ENCODE measurements around the gene RABGEF1.
A peak's percentile ranks its signal among the peaks of the same experiment; 100 is the strongest.
"Not testable (repeated sequence)": the region's sequence is repeated elsewhere in the genome, so short reads cannot be mapped to it uniquely, and the experiment has no call there.

RABGEF1 gene

GRCh38 chr7:66735850-66736249 lies 4.7 kb upstream of the RABGEF1 start:
- DNase-seq (ENCODE audit: low spot score), result no peak

- DNase-seq (ENCODE audit: low spot score), result no peak
These were observed 3.6 kb upstream of the RABGEF1 start for GRCh38 chr7:66736892-66737291.

DNA sequence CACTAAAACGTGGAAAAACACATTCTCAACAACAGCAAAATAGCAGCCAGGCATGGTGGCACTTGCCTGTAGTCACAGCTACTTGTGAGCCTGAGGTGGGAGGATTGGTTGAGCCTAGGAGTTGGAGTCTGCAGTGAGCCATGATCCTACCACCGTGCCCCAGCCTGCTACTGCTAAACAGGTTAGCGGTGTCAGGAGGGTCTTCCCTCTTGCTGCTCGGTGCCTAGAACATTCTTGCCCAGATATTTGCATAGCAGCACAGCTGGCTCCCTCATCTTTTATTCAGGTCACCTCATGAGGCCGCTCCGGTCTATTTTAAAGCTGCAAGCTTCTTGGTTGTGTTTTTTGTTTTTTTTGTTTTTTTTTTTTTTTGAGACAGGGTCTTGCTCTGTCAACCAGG lies 2.9 kb upstream of the RABGEF1 start:
- no peak for DNase-seq (ENCODE audit: low spot score)

DNA sequence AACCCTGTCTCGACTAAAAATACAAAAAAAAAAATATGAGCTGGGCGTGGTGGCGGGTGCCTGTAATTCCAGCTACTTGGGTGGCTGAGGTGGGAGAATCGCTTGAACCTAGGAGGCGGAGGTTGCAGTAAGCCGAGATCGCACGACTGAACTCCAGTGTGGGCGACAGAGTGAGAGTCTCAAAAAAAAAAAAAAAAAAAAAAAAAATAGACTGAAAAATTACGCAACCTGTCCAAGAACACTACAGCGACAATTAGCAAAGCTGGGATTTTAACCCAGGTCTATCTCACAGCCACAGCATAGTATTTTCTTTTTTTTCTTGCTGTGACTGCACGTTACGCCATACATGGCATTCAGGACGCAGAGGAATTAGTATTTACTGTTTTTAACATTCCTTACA lies 1.1 kb upstream of the RABGEF1 start:
- DNase-seq (ENCODE audit: low spot score), result no peak

DNA sequence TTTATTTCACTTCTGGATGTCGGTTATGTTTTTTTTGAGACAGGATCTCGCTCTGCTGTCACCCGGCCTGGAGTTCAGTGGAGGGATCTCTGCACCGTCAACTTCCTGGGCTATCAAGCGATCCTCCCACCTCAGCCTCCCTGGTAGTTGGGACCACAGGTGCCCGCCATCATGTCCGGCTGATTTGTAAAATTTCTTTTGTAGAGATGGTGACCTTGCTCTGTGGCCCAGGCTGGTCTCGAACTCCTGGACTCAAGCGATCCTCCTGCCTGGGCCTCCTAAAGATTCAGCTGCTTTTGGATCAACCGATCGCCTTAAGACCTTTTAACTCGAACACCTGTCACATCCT lies 606 bp upstream of the RABGEF1 start:
- DNase-seq (ENCODE audit: low spot score), result peak; percentile 20

- peak; percentile 15 for DNase-seq (ENCODE audit: low spot score)
These were observed 612 bp downstream of the RABGEF1 start for GRCh38 chr7:66740980-66741709.

- DNase-seq (ENCODE audit: low spot score), result no peak
These were observed 1.1 kb downstream of the RABGEF1 start for GRCh38 chr7:66741710-66742049.

DNA sequence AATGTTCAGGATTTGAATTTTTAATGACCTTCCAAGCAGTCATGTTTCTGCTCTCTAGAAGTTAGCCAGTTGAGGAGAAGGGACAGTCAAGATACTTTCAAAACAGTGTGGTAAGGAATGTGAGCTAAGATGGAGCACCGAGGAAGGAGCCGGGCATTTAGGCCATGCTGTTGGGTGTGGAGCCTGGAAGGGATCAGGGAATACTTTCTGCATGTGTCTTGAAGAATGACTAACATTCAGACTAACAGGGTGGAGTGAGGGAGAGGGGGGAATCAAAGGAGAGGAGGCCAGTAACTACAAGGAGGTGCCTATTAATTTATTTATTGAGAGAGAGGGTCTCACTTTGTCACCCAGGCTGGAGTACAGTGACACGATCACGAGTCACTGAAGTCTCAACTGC lies 1.8 kb downstream of the RABGEF1 start:
- peak; percentile 35 for DNase-seq (ENCODE audit: low spot score)

- DNase-seq (ENCODE audit: low spot score), result no peak
These were observed 3.4 kb downstream of the RABGEF1 start for GRCh38 chr7:66743920-66744319.

DNA sequence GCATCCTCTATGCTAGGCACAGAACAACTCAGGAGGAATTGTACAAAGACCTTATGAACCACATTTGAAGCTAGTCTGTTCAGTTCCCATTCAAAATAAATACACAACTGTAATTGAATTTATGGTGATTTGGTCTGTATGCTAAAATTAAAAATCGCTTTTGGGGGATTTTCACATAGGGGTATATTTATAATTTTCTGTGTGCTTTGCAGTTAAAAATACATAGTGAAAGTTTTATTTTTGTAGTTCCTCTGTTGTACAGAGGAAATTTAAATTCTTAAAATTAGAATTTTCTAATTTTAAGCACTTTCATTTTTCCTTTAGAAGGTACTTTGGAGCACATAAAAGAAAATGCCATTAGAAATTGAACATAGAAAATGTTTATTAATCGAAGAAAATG lies 6.9 kb downstream of the RABGEF1 start:
- no peak for DNase-seq (ENCODE audit: low spot score)

DNA sequence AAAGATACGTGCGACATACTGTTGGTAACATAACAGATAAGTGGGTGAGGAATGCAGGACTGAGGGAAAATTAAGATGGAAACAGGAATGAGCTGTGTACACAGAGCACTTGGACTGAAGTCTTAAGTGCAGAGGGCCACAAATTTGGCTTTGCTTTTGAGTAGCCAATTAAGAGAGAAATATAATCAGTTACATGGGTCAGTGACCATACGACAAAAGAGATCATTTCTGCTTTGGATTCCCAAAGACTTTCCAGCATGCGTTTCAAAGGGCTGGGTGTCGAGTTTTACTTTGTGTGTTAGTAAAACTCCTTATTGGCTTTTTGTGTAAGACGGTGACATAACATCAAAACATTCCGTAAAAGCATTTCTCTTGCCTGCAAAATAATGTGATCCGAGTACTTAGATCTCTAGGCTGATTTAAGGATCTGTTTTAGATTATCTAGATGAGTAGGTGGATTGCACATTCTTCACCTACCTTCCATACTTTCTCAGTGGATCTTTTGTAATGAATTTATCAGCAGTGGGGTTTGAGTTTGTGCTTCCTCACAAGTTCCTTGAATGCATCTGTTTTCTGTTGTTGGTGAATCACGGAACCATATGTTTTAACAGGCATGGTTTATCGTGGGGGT lies 7.5 kb downstream of the RABGEF1 start:
- DNase-seq (ENCODE audit: low spot score), result no peak

GRCh38 chr7:66748791-66749190 lies 8.3 kb downstream of the RABGEF1 start:
- no peak for DNase-seq (ENCODE audit: low spot score)

- no peak for DNase-seq (ENCODE audit: low spot score)
These were observed 11.4 kb downstream of the RABGEF1 start for GRCh38 chr7:66751945-66752344.

GRCh38 chr7:66754541-66754940 lies 14.0 kb downstream of the RABGEF1 start:
- no peak for DNase-seq (ENCODE audit: low spot score)

GRCh38 chr7:66755059-66755458 lies 14.5 kb downstream of the RABGEF1 start:
- DNase-seq (ENCODE audit: low spot score), result not testable (repeated sequence)

GRCh38 chr7:66756227-66756626 lies 15.7 kb downstream of the RABGEF1 start:
- not testable (repeated sequence) for DNase-seq (ENCODE audit: low spot score)

- DNase-seq (ENCODE audit: low spot score), result no peak
These were observed 16.4 kb downstream of the RABGEF1 start for GRCh38 chr7:66756889-66757288.

DNA sequence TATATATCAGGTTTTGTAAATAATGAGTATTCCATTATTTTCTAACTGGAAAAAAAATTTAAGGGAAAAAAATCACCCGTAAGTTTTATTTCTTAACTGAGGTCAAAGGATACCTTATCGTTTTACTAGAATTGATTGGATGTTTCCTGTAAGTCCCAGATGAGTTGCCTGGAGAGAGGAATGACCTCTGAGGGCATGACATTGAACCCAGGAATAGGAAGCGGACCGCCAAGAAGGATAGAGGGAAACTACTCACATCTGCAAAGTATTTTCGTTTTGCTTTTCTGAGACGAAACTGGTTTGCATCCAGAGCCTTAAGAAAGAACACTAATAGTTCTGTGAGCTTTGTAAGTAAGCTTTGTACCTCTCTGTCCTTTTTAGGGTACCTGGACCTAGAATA lies 17.4 kb downstream of the RABGEF1 start:
- no peak for DNase-seq (ENCODE audit: low spot score)

DNA sequence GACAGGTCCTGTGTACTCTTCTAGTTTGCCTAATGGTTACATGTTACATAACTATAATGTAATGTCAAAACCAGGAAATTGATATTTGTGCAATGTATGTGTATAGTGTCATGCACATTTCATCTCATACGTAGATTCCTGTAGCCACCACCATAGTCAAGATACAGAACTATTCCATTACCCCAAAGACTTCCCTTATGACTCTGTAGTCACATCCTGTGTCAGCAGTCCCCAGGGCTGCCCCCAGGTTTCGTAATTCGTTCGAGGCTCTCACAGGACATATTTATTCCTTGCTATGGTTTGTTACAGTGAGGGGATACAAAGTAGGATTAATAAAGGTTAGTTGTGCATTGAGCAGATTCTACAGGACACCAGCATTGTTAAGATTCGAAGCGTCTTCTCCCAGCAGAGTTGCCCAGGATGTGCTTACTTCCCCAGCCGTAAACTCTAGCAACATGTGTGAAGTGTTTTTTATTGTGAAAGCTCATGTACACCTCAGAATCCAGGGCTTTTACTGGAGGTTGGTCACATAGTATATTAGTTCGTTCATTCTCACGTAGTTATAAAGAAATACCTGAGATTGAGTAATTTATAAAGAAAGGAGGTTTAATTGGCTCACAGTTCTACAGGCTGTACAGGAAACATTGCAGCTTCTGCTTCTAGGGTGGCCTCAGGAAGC lies 18.6 kb downstream of the RABGEF1 start:
- no peak for DNase-seq (ENCODE audit: low spot score)

DNA sequence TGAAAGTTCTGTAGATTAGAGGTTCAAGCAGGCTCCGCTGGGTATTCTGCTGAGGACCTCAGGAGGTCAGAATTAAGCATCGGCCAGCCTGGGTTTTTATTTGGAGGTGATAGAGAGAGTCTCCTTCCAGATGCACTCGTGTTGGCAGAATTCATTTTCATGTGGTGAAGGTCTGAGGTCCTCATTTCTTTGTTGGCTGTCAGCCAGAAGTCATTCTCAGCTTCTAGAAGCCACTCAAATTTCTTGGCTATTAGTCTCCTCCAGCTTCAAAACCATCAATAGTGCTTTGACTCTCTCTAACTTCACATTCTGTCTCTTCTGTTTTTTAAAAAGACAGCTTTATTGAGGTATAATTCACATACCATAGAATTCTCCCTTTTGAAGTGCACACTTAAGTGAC lies 22.6 kb downstream of the RABGEF1 start:
- DNase-seq (ENCODE audit: low spot score), result not testable (repeated sequence)

GRCh38 chr7:66763633-66764355 lies 23.3 kb downstream of the RABGEF1 start:
- not testable (repeated sequence) for DNase-seq (ENCODE audit: low spot score)

DNA sequence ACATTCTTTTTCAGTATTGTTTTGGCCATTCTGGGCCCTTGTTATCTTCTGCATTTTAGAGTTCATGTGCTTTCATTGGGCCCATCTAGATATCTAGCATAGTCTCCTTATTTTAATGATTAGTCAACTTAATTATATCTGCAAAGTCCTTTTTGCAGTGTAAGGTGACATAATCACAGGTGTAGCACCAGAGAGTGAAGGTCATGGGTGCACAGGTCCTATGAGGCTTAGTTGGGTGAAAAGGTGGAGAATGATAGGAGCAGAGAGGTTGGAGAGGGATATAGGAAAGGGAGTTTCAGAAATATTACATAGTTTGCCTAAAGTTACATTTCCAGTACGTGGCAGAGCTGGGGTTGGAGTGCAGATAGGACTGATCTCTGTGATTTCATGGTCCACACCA lies 24.4 kb downstream of the RABGEF1 start:
- not testable (repeated sequence) for DNase-seq (ENCODE audit: low spot score)

Data from LoVo (cell line).